HepG2 (cell line): ENCODE results near the gene KIF2C. TPM values are rescaled to one million over a fixed set of nuclear protein-coding genes. Genes with fewer than 3 reads are reported as not detected.
"Not testable (repeated sequence)": the region's sequence is repeated elsewhere in the genome, so short reads cannot be mapped to it uniquely, and the experiment has no call there.

ENCODE experiments used
- ATAC-seq: fragments of 200-7000 bp; cut with Tn5 transposase; 3 replicates; pipeline ENCODE4 v1.9.1; 2020; ENCODE audit warnings: mild to moderate bottlenecking, moderate library complexity
- BruUV-seq: library from RNA; stranded (reverse); fragments of 400-500 nt; replicated peaks from 2 replicates; lab custom pipeline; 2021; lab: Mats Ljungman, UMichigan
- CTCF ChIA-PET: fragments of 300-600 bp; formaldehyde crosslinking; extraction: SDS; loops from one replicate; lab custom pipeline; 2021; ENCODE audit warnings: low total read pairs, inconsistent platforms, low intra/inter-chr PET ratio; lab: Yijun Ruan, JAX
- POLR2A ChIA-PET: fragments of 350-600 bp; sonication (Branson Sonifier 250); formaldehyde crosslinking; loops from one replicate; lab custom pipeline; 2020; ENCODE audit warnings: antibody characterized with exemption, inconsistent platforms; lab: Yijun Ruan, JAX
- DNase-seq: peaks from one replicate; pipeline ENCODE4 v3.0.0-alpha.2; 2015; ENCODE audit warnings: low spot score
- FAIRE-seq: peaks from 3 replicates; lab custom pipeline; 2011; peaks lifted over from hg19 to GRCh38; lab: Jason Lieb, UNC
- H2AFZ ChIP-seq: one replicate; pipeline ENCODE4 v1.6.1; 2011; ENCODE audit warnings: low read length, inconsistent platforms
- H3K27ac ChIP-seq: fragments of 300-600 bp; 3 replicates; pipeline ENCODE4 v1.8.0; 2011; ENCODE audit warnings: mixed run types, mild to moderate bottlenecking, mixed read lengths, low read length, inconsistent platforms; ENCODE audit not compliant: insufficient read depth; ENCODE audit errors: extremely low read length
- H3K27me3 ChIP-seq, 2 experiments: fragments of 200-600 bp in 1 of 2; 2 replicates in 1 of 2; 3 replicates in 1 of 2; pipeline versions ENCODE4 v1.6.0 to v1.8.0; 2011; ENCODE audit warnings: low read length in 2 of 2, mild to moderate bottlenecking in 2 of 2, moderate library complexity in 2 of 2, inconsistent platforms in 1 of 2; ENCODE audit not compliant: insufficient read depth in 2 of 2, control insufficient read depth in 1 of 2
- H3K36me3 ChIP-seq, 2 experiments: fragments of 200-600 bp in 1 of 2; replicated peaks in 1 of 2; 2 replicates in 1 of 2; 3 replicates in 1 of 2; pipeline versions ENCODE4 v1.5.1 to v1.8.0; 2011; ENCODE audit warnings: low read length in 2 of 2, inconsistent platforms in 1 of 2; ENCODE audit not compliant: insufficient read depth in 2 of 2, control insufficient read depth in 1 of 2
- H3K4me1 ChIP-seq: 2 replicates; pipeline ENCODE4 v1.5.1; 2012; ENCODE audit warnings: low read length, inconsistent platforms; ENCODE audit not compliant: insufficient read depth
- H3K4me2 ChIP-seq: 2 replicates; pipeline ENCODE4 v1.6.0; 2011; ENCODE audit warnings: low read depth, low read length, inconsistent platforms
- H3K4me3 ChIP-seq, 3 experiments: fragments of 200-600 bp in 1 of 3; sonication (generic), shearing (Covaris generic) in 1 of 3; replicated peaks in 1 of 3; 2 replicates each; pipeline ENCODE4 v1.5.1; 2011 to 2016; ENCODE audit warnings: low read length in 3 of 3, inconsistent platforms in 2 of 3, low read depth in 2 of 3, mild to moderate bottlenecking in 2 of 3, control low read depth in 1 of 3, mixed read lengths in 1 of 3; ENCODE audit not compliant: insufficient read depth in 1 of 3
- H3K79me2 ChIP-seq: one replicate; pipeline ENCODE4 v1.6.1; 2011; ENCODE audit warnings: low read length, inconsistent platforms; ENCODE audit not compliant: insufficient read depth
- H3K9ac ChIP-seq: 2 replicates; pipeline ENCODE4 v1.6.0; 2011; ENCODE audit warnings: mild to moderate bottlenecking, low read depth, low read length, inconsistent platforms; ENCODE audit not compliant: insufficient read depth
- H3K9me3 ChIP-seq: 2 replicates; pipeline ENCODE4 v1.5.1; 2012; ENCODE audit warnings: mild to moderate bottlenecking, low read length
- H4K20me1 ChIP-seq: 2 replicates; pipeline ENCODE4 v1.6.0; 2011; ENCODE audit warnings: inconsistent platforms, mild to moderate bottlenecking, low read length, moderate library complexity; ENCODE audit not compliant: insufficient read depth
- AKAP8 ChIP-seq: sonication (generic); formaldehyde crosslinking; IDR thresholded peaks from 2 replicates; pipeline ENCODE4 v1.5.1; 2020; ENCODE audit warnings: mild to moderate bottlenecking, missing genetic modification reagents
- KLF12 ChIP-seq: sonication (generic); formaldehyde crosslinking; IDR thresholded peaks from 2 replicates; pipeline ENCODE4 v1.4.0; 2020; ENCODE audit warnings: missing genetic modification reagents, borderline replicate concordance
- PHF8 ChIP-seq: sonication (generic); formaldehyde crosslinking; IDR thresholded peaks from 2 replicates; pipeline ENCODE4 v1.5.0; 2020; ENCODE audit warnings: missing genetic modification reagents
- PRMT3 ChIP-seq: sonication (generic); formaldehyde crosslinking; IDR thresholded peaks from 2 replicates; pipeline ENCODE4 v1.8.1; 2022; ENCODE audit warnings: low read depth, mild to moderate bottlenecking, moderate library complexity, missing genetic modification reagents, borderline replicate concordance
- SIX1 ChIP-seq: sonication (generic); formaldehyde crosslinking; IDR thresholded peaks from 2 replicates; pipeline ENCODE4 v1.4.0; 2020; ENCODE audit warnings: missing genetic modification reagents, borderline replicate concordance
- SP1 ChIP-seq, 2 experiments: fragments of 450-650 bp in 1 of 2; sonication (generic) in 1 of 2; formaldehyde crosslinking in 1 of 2; IDR thresholded peaks; 2 replicates each; pipeline versions ENCODE4 v1.4.0 to v1.6.1; 2016 to 2020; ENCODE audit warnings: missing genetic modification reagents in 1 of 2
- SUZ12 ChIP-seq: fragments of 150-350 bp; IDR thresholded peaks from 2 replicates; pipeline ENCODE4 v1.6.1; 2014; ENCODE audit warnings: low read depth, low read length
- TP53 ChIP-seq: sonication (generic); formaldehyde crosslinking; conservative IDR thresholded peaks from 2 replicates; pipeline ENCODE4 v1.4.0; 2020; ENCODE audit warnings: missing genetic modification reagents
- ZBTB7A ChIP-seq: sonication (generic); formaldehyde crosslinking; IDR thresholded peaks from 2 replicates; pipeline ENCODE4 v1.8.0; 2022; ENCODE audit warnings: mild to moderate bottlenecking, missing genetic modification reagents
- ZNF280D ChIP-seq: sonication (generic); formaldehyde crosslinking; IDR thresholded peaks from 2 replicates; pipeline ENCODE4 v1.5.1; 2020; ENCODE audit warnings: mild to moderate bottlenecking, missing genetic modification reagents
- ZNF576 ChIP-seq: sonication (generic); formaldehyde crosslinking; IDR thresholded peaks from 2 replicates; pipeline ENCODE4 v1.4.0; 2020; ENCODE audit warnings: mild to moderate bottlenecking, missing genetic modification reagents
- ZNF652 ChIP-seq: IDR thresholded peaks from 2 replicates; pipeline ENCODE4 v1.6.1; 2016; ENCODE audit warnings: low read depth, borderline replicate concordance
- ZNF713 ChIP-seq: sonication (generic); formaldehyde crosslinking; IDR thresholded peaks from 2 replicates; pipeline ENCODE4 v1.4.0; 2020; ENCODE audit warnings: mild to moderate bottlenecking, missing genetic modification reagents
- WGBS: methylation state at CpG from one replicate; pipeline ENCODE4 v1.1.6; 2017; ENCODE audit warnings: low lambda C conversion rate; 5-methylcytosine and 5-hydroxymethylcytosine counted together
- in situ Hi-C: cut with HindIII; loops from 2 replicates; pipeline ENCODE4 v1.10.0; 2017; ENCODE audit warnings: low pct_unique_long_range_greater_than_20kb; ENCODE audit not compliant: extremely low pct_ligation_motif_present
- intact Hi-C: fragments of 100-400 bp; cut with micrococcal nuclease; formaldehyde crosslinking; loops from one replicate; pipeline ENCODE4 v1.10.0; 2022; ENCODE audit not compliant: unreplicated experiment
- polyA plus RNA-seq, 8 experiments: library from polyadenylated mRNA; depleted of rRNA in 3 of 8; stranded (reverse) in 7 of 8; unstranded in 1 of 8; fragments of >200 nt; fragmentation: Illumina TruSeq in 4 of 8; extraction: Trizol in 4 of 8; gene quantifications; 2 replicates each; pipeline versions ENCODE4 v1.2.1 to v1.2.3, GENCODE V29; 2011 to 2016; ENCODE audit warnings: low read depth in 4 of 8, missing spikeins in 1 of 8, mixed read lengths in 1 of 8; ENCODE audit not compliant: insufficient read depth in 1 of 8
- total RNA-seq, 5 experiments: library from RNA; depleted of rRNA; stranded (reverse); fragments of >200 nt; fragmentation: Illumina TruSeq; extraction: Trizol; gene quantifications; 2 replicates each; pipeline ENCODE4 v1.2.3, GENCODE V29; 2016; ENCODE audit warnings: low read depth in 1 of 5
- TF ChIP-seq, protein P1 (sequence below): sonication (generic); formaldehyde crosslinking; IDR thresholded peaks from 2 replicates; pipeline ENCODE4 v1.5.0; 2020; ENCODE audit warnings: missing genetic modification reagents

Gene KIF2C
- total and polyA plus RNA-seq, 2 of the 13 experiments (the other 11 are each of a cell fraction or from before 2014, with no cell fraction given): 29.7 to 53.7 TPM

GRCh38 chr1:44738953-44739306 is 707 bp upstream of the KIF2C start:
- Histone ChIP-seq H3K9ac (peak overlapping the region; percentile 90), H3K4me2 (peak overlapping the region; percentile 73), H3K79me2 (peaks cover 32% of the 10 kb centered on the region), H3K4me1 (peaks cover 56% of the 10 kb centered on the region), H3K27ac (peak overlapping the region; percentile 70), H3K4me3 (peak overlapping the region; percentile 66 to 93 (median 76); a peak in 5 of 6 replicates)
- WGBS: 21% methylated on average over 1 of the region's 1 CpG
- H4K20me1 ChIP-seq, H3K36me3 ChIP-seq, H3K9me3 ChIP-seq, DNase-seq, in situ Hi-C loops, CTCF ChIA-PET, H3K27me3 ChIP-seq, H2AFZ ChIP-seq, ATAC-seq, intact Hi-C loops, FAIRE-seq: not testable (repeated sequence)
- TSS peak; percentile 100 for BruUV-seq
- POLR2A ChIA-PET: interaction anchor here (0.7 to 2.9 kb wide), 2 partner anchors 8 to 36 kb away, joined by 3 to 10 read pairs; partner anchors contain the start of genes RNU5D-1 and RPS8
- peak; percentile 88; the same call in 1 of the 2 replicates for TF ChIP-seq ZNF652

GRCh38 chr1:44740179-44740617 is 561 bp downstream of the KIF2C start:
- intact Hi-C loops: no loop called here
- ATAC-seq (peak; percentile 66), FAIRE-seq (no peak), DNase-seq (no peak)
- BruUV-seq: TSS peak; percentile 91
- H3K4me3 ChIP-seq: peak overlapping the region; percentile 76 to 93 (median 88)
- peaks cover 48% of the 10 kb centered on the region for H3K4me1 ChIP-seq
- peak overlapping the region; percentile 70 for H3K27ac ChIP-seq
- peak overlapping the region; percentile 90 for H3K9ac ChIP-seq
- ChIA-PET POLR2A (interaction anchor here (2.9 kb wide), 1 partner anchor 9 kb away, joined by 10 read pairs; the partner anchor contains the start of gene RNU5D-1), CTCF (no interaction called here)
- no peaks in the 10 kb centered on the region for H3K9me3 ChIP-seq
- WGBS: 2% methylated on average over 13 of the region's 14 CpGs
- H3K27me3 ChIP-seq: no peaks in the 10 kb centered on the region; a peak in 1 of 5 replicates
- in situ Hi-C loops: no loop called here
- H3K4me2 ChIP-seq: peak overlapping the region; percentile 95
- peak overlapping the region; percentile 66 for H2AFZ ChIP-seq
- no peaks in the 10 kb centered on the region for H4K20me1 ChIP-seq
- H3K79me2 ChIP-seq: peaks cover 38% of the 10 kb centered on the region
- peaks cover 5 to 14% of the 10 kb centered on the region in 2 experiments for H3K36me3 ChIP-seq
- TF ChIP-seq ZNF713 (CRISPR knock-in tag) (no peak), PHF8 (CRISPR knock-in tag) (no peak), SUZ12 (no peak), PRMT3 (CRISPR knock-in tag) (no peak), ZBTB7A (CRISPR knock-in tag) (0 out of 2 replicates have a peak, but pooled peaks have one; percentile 7), AKAP8 (no peak), KLF12 (CRISPR knock-in tag) (no peak; the same call in 1 of the 2 replicates), ZNF576 (CRISPR knock-in tag) (0 out of 2 replicates have a peak, but pooled peaks have one; percentile 39), SIX1 (CRISPR knock-in tag) (no peak), SP1 (IDR thresholded peaks at IDR 0.05) (no peak), SP1 (CRISPR knock-in tag; IDR thresholded peaks at IDR 0.05) (no peak), ZNF280D (CRISPR knock-in tag) (no peak), TP53 (CRISPR knock-in tag) (no peak)
- TF ChIP-seq, protein P1, sequence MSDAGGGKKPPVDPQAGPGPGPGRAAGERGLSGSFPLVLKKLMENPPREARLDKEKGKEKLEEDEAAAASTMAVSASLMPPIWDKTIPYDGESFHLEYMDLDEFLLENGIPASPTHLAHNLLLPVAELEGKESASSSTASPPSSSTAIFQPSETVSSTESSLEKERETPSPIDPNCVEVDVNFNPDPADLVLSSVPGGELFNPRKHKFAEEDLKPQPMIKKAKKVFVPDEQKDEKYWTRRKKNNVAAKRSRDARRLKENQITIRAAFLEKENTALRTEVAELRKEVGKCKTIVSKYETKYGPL: no peak
